ENCODE measurements around the gene RHOB.

DNA sequence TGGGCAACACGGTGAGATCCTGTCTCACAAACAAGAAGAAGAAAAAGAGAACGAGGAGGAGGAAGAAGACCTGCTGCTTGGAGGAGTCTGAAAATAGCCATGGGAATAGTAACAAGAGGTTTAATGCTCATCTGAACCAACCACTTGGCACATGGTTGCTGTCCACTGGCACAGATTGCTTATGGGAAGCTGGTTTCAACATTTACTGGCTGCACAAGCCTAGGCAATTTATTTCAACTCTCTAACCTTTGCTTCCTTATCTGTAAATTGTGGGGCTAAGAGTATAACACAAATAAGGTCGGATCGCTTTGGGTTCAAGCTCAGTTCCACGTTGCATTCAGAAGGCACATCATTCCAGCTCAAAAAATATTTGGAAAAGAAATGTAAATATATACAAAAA lies 14.2 kb upstream of the RHOB start:
- TF ChIP-seq, protein P1, sequence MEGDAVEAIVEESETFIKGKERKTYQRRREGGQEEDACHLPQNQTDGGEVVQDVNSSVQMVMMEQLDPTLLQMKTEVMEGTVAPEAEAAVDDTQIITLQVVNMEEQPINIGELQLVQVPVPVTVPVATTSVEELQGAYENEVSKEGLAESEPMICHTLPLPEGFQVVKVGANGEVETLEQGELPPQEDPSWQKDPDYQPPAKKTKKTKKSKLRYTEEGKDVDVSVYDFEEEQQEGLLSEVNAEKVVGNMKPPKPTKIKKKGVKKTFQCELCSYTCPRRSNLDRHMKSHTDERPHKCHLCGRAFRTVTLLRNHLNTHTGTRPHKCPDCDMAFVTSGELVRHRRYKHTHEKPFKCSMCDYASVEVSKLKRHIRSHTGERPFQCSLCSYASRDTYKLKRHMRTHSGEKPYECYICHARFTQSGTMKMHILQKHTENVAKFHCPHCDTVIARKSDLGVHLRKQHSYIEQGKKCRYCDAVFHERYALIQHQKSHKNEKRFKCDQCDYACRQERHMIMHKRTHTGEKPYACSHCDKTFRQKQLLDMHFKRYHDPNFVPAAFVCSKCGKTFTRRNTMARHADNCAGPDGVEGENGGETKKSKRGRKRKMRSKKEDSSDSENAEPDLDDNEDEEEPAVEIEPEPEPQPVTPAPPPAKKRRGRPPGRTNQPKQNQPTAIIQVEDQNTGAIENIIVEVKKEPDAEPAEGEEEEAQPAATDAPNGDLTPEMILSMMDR (IDR thresholded peaks at IDR 0.05), result no peak
- TF ChIP-seq POLR2AphosphoS5 (IDR thresholded peaks at IDR 0.05), result no peak
